Stimulated activated naive CD8-positive, alpha-beta T cell treated with anti-CD3 and anti-CD28 coated beads, Interleukin-15, Interleukin-2, amounts not matched to agents 100 U/mL and 50 U/mL, for 24 hours (primary cell): ENCODE results near the gene ANKRD13A.

Experiments used
- ATAC-seq: fragments of 150-1000 bp; cut with Tn5 transposase; one replicate; pipeline ENCODE4 v1.10.0; 2021
- DNase-seq: peaks from one replicate; pipeline ENCODE4 v3.0.0; 2021

Gene ANKRD13A

DNA sequence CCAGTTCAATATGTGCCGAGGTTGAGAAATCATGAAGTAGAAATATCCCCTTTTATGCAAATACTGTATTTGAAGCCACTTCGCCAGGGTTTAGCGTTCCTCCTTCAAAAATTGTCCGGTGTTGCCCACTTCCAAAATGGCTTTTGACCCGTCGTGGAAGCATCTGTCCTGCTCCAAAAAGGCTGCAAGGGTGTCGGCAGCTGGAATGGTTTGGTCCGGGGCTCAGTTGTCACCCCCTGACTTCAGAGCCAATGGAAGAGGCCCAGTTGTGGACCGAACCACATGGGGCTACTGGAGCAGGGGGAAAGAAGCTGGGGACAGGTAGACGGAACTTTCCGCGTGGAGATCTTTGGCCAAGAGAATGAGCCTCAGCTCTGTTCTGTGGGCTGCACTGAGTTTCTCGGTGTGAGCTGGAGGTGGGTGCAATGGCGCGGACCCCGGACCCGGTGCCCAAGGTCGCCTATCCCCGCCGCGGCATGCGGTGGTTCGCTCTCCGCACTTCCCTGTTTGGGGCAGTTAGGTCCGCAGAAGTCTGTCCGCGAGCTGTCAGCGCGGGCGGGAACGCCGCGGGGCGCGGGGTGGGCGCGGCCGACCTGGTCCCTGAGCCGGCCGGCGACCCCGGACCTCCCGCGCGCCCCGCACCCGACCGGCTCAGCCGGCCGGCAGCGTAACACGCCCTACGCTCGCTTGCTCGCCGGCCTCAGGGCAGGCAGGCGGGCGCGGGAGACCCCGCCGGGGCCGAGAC lies at the start of gene ANKRD13A:
TSS of gene ANKRD13A (plus strand) at position 527 of the 745 bp plus-strand sequence. CDS start 259 bp downstream, outside the sequence.
- peak; percentile 84 for DNase-seq
- peak; percentile 66 for ATAC-seq

DNA sequence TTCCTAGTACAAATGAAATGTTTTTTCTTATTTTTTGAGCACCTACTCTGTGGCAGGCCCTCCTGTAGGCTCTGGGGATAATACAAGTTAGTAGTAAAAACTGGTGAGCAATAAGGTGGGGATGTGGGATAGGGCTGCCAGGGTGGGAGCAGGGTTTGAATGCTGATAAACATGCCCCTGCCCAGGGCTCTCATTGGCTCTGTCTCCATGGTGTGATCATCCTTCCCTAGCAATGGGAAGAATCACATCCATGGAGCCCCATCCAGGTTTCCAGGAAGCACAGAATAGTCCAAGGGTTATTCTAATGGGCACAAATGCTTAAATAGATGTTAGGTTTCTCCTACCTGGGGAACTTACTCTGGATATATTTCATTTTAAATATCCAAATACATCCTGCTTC lies 48.6 kb upstream of the ANKRD13A start:
- DNase-seq: no peak
- ATAC-seq: no peak

DNA sequence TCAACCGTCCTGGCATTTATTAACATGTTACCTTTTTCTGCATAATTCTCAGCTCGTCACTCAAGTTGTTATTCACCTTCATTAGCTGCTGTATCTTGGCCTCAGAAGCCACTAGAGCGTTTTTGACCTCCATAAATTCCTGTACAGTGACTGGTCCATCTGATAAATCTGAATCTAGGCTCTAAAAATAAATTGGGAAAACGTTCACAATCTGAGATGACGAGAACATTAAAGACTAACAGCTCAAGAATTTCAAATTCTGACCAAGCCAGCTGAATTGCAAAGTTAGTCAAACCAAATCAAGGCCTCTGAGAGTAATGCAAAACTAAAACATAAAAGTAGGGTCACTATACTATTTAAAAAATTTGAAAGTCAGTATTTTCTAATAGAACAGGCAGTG lies 48.1 kb upstream of the ANKRD13A start:
- ATAC-seq (no peak), DNase-seq (no peak)

- no peak for ATAC-seq
These were observed 47.5 kb upstream of the ANKRD13A start for GRCh38 chr12:109951751-109952150.

GRCh38 chr12:109952160-109952858 lies 46.9 kb upstream of the ANKRD13A start:
- no peak for DNase-seq
- ATAC-seq: no peak

More at GRCh38 chr12:109951751-109952150, 47.5 kb upstream of the ANKRD13A start:
- no peak for DNase-seq

GRCh38 chr12:109952873-109953272 lies 46.4 kb upstream of the ANKRD13A start:
- no peak for DNase-seq
- no peak for ATAC-seq

DNA sequence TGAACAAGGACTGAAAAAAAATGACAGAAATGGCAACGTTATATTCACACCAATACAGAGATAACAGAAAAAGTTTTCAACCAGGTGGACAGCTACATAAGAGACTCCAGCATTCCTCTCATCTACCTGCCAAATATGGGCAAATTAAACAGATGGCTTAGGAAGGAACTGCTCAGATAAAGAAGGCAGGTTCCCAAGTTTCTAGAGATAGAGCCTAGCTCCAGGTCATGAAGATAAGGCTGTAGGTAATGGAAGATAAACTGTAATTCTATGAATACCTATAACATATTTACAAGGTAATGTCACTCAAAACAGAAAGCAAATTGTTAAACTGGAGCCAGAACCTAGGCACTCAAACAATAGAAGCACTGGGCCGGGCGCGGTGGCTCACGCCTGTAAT lies 45.6 kb upstream of the ANKRD13A start:
- ATAC-seq (no peak), DNase-seq (no peak)

DNA sequence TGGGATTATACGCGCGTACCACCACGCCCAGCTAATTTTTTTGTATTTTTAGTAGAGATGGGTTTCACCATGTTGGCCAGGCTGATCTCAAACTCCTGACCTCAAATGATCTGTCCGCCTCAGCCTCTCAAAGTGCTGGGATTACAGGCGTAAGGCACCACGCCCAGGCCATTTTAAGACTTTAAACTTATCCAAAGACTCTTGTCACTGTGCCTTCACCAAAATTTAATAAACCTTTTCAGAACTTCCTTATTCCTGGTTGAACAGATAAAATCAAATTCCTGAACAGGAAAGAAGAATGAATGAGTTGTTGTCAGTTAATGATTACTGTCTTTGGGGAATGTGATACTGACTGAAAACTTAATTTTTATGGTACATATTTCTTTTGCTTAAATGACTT lies 40.9 kb upstream of the ANKRD13A start:
- ATAC-seq (no peak), DNase-seq (no peak)

GRCh38 chr12:109959411-109960093 lies 39.7 kb upstream of the ANKRD13A start:
- ATAC-seq: no peak
- DNase-seq: no peak

- ATAC-seq: no peak
- no peak for DNase-seq
These were observed 38.0 kb upstream of the ANKRD13A start for GRCh38 chr12:109961201-109961600.

DNA sequence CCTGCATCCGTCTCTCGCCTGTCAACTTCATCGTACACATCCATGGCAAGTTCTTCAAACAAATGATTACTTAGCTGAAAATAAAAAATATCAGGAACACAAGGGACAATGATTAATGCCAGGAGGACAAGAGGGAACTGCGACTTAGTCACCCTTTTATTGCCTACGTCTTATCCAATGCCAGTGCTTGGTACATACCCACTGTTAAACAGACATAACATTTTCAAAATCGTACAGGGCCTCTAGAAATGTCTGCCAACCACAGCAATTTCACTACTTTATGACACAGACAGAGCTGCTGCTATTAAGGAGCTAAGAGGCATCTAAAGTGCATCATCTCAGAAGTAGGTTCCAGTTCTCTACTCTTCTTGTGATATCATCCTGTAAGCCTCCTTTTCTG lies 37.6 kb upstream of the ANKRD13A start:
- ATAC-seq: no peak
- no peak for DNase-seq

- no peak for DNase-seq
- no peak for ATAC-seq
These were observed 36.8 kb upstream of the ANKRD13A start for GRCh38 chr12:109962398-109962797.

GRCh38 chr12:109963330-109963729 lies 35.9 kb upstream of the ANKRD13A start:
- ATAC-seq (no peak), DNase-seq (no peak)

- no peak for ATAC-seq
These were observed 35.3 kb upstream of the ANKRD13A start for GRCh38 chr12:109963743-109964429.

GRCh38 chr12:109966546-109966945 lies 32.7 kb upstream of the ANKRD13A start:
- DNase-seq: no peak
- ATAC-seq: no peak

More at GRCh38 chr12:109963743-109964429, 35.3 kb upstream of the ANKRD13A start:
- no peak for DNase-seq

DNA sequence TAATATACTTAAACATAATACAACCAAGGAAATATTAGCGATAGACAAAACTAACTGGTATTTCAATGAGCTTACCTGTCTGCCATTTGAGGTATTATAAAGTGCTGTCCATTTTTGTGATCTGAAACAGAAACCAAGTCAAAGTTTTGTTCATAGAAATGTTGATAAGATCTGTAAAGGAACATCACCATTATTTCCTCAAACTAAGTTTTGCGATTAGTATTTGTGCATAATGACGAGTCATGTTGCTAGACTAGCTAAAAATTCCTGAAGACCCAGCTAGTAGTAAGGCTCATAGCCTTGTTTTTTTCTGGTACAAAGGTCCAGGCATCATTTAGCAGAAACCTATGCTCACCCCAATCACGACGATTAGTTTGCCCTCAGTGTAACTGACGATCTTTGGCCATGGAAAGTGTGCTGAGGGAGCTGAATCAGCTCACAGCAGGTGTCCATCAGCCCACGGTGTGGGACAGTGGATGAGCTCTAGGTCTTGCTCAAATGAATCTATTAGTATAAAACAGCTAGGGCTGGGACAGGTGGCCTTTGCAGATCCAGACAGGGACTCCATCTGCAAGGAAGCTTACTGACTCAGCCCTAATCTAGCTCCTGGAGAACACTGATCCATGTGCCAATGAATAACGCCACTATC lies 31.7 kb upstream of the ANKRD13A start:
- peak; percentile 28 for ATAC-seq
- DNase-seq: no peak

- peak; percentile 40 for ATAC-seq
- DNase-seq: no peak
These were observed 31.2 kb upstream of the ANKRD13A start for GRCh38 chr12:109968032-109968420.

- DNase-seq: no peak
- ATAC-seq: no peak
These were observed 30.4 kb upstream of the ANKRD13A start for GRCh38 chr12:109968801-109969200.

GRCh38 chr12:109972821-109973220 lies 26.4 kb upstream of the ANKRD13A start:
- ATAC-seq (no peak), DNase-seq (no peak)

GRCh38 chr12:109981311-109981710 lies 17.9 kb upstream of the ANKRD13A start:
- ATAC-seq (peak; percentile 95), DNase-seq (peak; percentile 66)

- no peak for ATAC-seq
- no peak for DNase-seq
These were observed 17.0 kb upstream of the ANKRD13A start for GRCh38 chr12:109982210-109982609.
